ENCODE results near the gene SUMO2. TPM values are rescaled to one million over a fixed set of nuclear protein-coding genes. Genes with fewer than 3 reads are reported as not detected.

The SUMO2 gene
- total RNA-seq, 4 donors from 2014 or later = 22.5 to 52.8 (median 37.4) TPM

DNA sequence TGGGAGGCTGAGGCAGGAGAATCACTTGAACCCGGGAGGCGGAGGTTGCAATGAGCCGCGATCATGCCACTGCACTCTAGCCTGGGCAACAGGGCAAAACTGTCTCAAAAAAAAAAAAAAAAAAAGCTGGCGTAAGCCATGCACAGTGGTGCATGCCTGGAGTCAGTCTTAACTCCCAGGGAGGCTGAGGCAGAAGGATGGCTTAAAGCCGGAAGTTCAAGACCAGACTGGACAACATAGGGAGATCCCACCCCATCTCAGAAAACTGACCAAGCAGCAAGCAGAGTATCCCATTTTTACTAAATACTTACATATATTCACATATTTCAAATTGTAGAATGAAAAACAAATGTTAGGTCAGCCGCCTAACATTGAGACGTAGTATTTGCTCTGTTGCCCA lies 55.8 kb downstream of the SUMO2 start:
- H3K36me3 ChIP-seq = peaks cover 0 to 12% (median 0%) of the 10 kb centered on the region in 3 donors
- H3K27me3 ChIP-seq = no peaks in the 10 kb centered on the region
- peak overlapping the region in 1 of 4 donors; percentile 73 for H3K27ac ChIP-seq
- no peak for DNase-seq
- no peaks in the 10 kb centered on the region for H3K9me3 ChIP-seq
- TF ChIP-seq, protein P1, sequence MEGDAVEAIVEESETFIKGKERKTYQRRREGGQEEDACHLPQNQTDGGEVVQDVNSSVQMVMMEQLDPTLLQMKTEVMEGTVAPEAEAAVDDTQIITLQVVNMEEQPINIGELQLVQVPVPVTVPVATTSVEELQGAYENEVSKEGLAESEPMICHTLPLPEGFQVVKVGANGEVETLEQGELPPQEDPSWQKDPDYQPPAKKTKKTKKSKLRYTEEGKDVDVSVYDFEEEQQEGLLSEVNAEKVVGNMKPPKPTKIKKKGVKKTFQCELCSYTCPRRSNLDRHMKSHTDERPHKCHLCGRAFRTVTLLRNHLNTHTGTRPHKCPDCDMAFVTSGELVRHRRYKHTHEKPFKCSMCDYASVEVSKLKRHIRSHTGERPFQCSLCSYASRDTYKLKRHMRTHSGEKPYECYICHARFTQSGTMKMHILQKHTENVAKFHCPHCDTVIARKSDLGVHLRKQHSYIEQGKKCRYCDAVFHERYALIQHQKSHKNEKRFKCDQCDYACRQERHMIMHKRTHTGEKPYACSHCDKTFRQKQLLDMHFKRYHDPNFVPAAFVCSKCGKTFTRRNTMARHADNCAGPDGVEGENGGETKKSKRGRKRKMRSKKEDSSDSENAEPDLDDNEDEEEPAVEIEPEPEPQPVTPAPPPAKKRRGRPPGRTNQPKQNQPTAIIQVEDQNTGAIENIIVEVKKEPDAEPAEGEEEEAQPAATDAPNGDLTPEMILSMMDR (IDR thresholded peaks at IDR 0.05) = no peak
- H3K4me3 ChIP-seq = no peak overlapping the region
- peaks cover 5 to 57% (median 19%) of the 10 kb centered on the region in 4 donors for H3K4me1 ChIP-seq

DNA sequence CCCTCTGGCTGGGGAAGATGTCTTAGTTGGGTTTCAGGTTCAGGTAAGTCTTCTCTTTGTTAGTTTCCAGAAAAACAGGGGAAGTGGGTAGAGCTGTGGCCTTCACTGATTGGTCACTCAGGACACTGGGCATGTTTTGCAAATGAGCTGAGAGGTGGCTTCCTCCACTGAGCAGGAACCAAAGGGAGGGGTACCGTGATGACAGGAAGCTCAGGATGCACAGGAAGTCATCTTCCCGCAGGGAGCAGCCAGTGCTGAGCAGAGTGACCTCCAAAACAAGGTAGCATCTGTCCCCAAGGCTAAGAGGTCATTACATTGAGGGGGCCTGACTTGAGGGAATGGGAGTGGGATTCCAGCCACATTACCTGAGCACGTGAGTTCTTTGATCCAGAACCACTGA lies 56.8 kb downstream of the SUMO2 start:
- peaks cover 5 to 57% (median 19%) of the 10 kb centered on the region in 4 donors for H3K4me1 ChIP-seq

DNA sequence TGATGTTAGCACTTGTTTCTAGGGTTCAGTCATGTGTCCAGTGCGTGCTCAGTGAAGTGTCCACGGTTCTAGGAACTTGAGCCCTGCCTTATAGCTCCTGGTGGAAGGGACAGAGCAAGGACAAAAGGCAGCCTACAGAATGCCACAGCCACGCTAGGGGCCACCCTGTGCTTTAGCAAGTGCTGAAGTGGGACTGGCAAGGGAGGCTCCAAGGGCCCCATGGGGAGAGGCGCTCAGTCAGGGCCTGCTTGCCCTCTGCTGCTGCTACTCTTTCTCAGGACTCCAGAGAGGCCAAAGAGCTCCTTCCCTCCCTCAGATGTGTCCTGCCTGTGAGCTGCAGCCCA lies 58.0 kb downstream of the SUMO2 start:
- H3K36me3 ChIP-seq = peaks cover 0 to 11% (median 0%) of the 10 kb centered on the region in 3 donors
- H3K9me3 ChIP-seq = no peaks in the 10 kb centered on the region
- TF ChIP-seq, protein P1 (IDR thresholded peaks at IDR 0.05) = no peak
- TF ChIP-seq POLR2A (IDR thresholded peaks at IDR 0.05) = no peak
- H3K4me3 ChIP-seq = no peak overlapping the region
- H3K27ac ChIP-seq = peak overlapping the region in 3 of 4 donors; percentile 75 to 89 (median 88)
- no peaks in the 10 kb centered on the region for H3K27me3 ChIP-seq
- peaks cover 5 to 51% (median 17%) of the 10 kb centered on the region in 4 donors for H3K4me1 ChIP-seq
- DNase-seq = no peak

More for the DNA sequence above, 56.8 kb downstream of the SUMO2 start:
- peaks cover 0 to 17% (median 0%) of the 10 kb centered on the region in 3 donors for H3K36me3 ChIP-seq
- no peak overlapping the region for H3K4me3 ChIP-seq
- H3K9me3 ChIP-seq = no peaks in the 10 kb centered on the region
- DNase-seq = no peak
- TF ChIP-seq, protein P1 (IDR thresholded peaks at IDR 0.05) = no peak
- TF ChIP-seq POLR2A (IDR thresholded peaks at IDR 0.05) = no peak
- peak overlapping the region; percentile 42 to 89 (median 82) for H3K27ac ChIP-seq
- no peaks in the 10 kb centered on the region for H3K27me3 ChIP-seq

DNA sequence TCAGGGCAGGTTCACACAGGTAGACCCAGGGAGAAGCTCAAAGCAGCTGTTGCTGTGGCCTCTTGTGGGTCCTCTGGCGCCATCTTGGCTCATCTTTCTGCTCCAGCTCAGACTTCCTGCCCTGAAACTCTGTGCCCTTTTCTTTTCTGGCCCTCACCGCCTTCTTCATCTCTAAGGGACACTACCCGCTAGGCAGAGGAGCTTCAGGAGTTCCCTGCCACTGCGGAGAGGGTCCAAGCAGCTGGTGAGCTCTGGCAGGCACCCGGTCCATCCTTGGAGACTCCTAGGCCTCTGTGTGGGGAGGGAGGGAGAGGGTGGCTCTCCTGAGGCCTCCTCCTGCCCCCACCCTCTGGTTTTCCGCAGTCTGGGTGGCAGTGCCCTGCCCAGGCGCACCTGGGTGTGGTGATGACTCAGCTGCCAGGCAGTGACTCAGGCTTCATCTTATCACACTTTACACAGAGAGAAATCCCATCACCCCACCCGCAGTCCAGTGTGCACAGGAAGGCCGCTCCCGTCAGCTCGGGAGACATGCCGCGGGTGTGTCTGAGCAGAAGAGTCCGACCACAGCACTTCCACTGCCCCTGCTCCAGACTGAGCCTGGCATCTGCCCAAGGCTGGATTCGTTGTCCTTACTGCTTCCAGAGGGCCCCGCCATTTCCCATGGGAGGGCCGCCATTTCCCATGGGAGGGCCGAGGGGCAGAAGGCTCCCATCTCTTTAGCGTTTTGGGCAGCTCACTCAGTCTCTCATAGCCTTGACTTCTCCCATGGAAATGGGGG lies 58.5 kb downstream of the SUMO2 start:
- peak; percentile 56 to 88 for TF ChIP-seq POLR2A (IDR thresholded peaks at IDR 0.05)
- TF ChIP-seq, protein P1 (IDR thresholded peaks at IDR 0.05) = no peak
- Histone ChIP-seq H3K27me3 (no peaks in the 10 kb centered on the region), H3K36me3 (peaks cover 0 to 7% (median 0%) of the 10 kb centered on the region in 3 donors), H3K4me3 (peak overlapping the region in 1 of 4 donors; percentile 5), H3K4me1 (peaks cover 5 to 48% (median 17%) of the 10 kb centered on the region in 4 donors), H3K9me3 (no peaks in the 10 kb centered on the region), H3K27ac (peak overlapping the region; percentile 2 to 89 (median 82))
- DNase-seq = peak in 2 of 3 donors; percentile 95 to 96

DNA sequence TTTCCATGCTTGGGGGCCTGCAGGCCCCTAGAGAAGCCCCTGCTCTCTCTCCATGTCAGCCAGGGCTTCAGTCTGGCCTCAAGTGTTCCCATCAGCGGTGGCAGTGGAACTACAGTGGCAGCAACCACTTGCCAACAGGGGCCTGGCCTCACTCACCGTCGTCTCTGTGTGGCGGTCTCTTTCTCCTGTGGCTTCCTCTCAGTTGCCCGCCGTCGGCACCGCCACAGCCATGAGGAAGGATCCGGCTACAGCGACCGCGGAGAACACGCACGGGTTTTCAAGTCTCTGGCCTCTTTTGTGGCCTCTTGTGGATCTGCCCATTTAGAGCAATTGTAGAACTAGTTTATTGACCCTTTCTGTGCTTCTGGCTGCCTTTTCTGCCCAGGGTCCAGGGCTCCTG lies 64.5 kb downstream of the SUMO2 start:
- no peak for DNase-seq
- TF ChIP-seq POLR2A (IDR thresholded peaks at IDR 0.05) = no peak
- no peak overlapping the region for H3K4me3 ChIP-seq
- H3K4me1 ChIP-seq = peaks cover 5 to 35% (median 9%) of the 10 kb centered on the region in 4 donors
- H3K27ac ChIP-seq = peak overlapping the region in 3 of 4 donors; percentile 70 to 97 (median 90)
- peaks cover 0 to 7% (median 0%) of the 10 kb centered on the region in 3 donors for H3K36me3 ChIP-seq
- no peaks in the 10 kb centered on the region for H3K27me3 ChIP-seq
- H3K9me3 ChIP-seq = no peaks in the 10 kb centered on the region

DNA sequence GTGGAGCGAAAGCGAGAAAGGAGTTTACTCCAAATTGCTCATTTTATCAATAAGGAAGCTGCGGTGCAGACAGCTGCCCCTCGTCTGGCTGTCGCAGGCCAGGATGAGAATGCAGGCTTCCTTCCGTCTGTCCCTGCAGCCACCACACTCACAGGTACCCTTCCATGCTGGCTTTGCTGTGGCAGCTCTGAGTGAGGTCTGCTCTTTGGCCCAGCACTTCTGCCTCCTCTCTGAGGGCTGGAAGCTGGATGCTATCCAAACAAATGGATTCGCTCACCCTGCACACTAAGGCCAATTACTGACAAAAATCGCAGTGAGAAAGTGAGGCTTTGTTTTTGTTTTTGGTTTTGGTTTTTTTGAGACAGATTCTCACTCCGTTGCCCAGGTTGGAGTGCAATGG lies 66.0 kb downstream of the SUMO2 start:
- Histone ChIP-seq H3K4me1 (peaks cover 5 to 27% (median 9%) of the 10 kb centered on the region in 4 donors), H3K36me3 (peaks cover 0 to 7% (median 0%) of the 10 kb centered on the region in 3 donors), H3K27ac (peak overlapping the region in 1 of 4 donors; percentile 13), H3K9me3 (no peaks in the 10 kb centered on the region), H3K27me3 (no peaks in the 10 kb centered on the region), H3K4me3 (no peak overlapping the region)
- TF ChIP-seq, protein P1 (IDR thresholded peaks at IDR 0.05) = no peak
- no peak for TF ChIP-seq POLR2A (IDR thresholded peaks at IDR 0.05)
- DNase-seq = no peak
